ENCODE measurements around the gene RNF112. TPM values are rescaled to one million over a fixed set of nuclear protein-coding genes. Genes with fewer than 3 reads are reported as not detected.
A peak's percentile ranks its signal among the peaks of the same experiment; 100 is the strongest.

The RNF112 gene
- total and polyA plus RNA-seq, 2 of the 8 experiments (the other 6 are each of a cell fraction or from before 2014, with no cell fraction given) = 1.1 to 2.2 TPM

GRCh38 chr17:19397556-19398041, 13.4 kb upstream of the RNF112 start:
- Histone ChIP-seq H4K20me1 (replicated peaks in 1 of 2; ENCODE audit: control insufficient read depth in 1 of 2, insufficient read depth in 2 of 2, low read length in 2 of 2) (no peaks in the 10 kb centered on the region), H2BK12ac (ENCODE audit: low read depth, low read length) (peak overlapping the region; percentile 53; the same call in 1 of the 2 replicates), H3K27me3 (replicated peaks in 1 of 4; ENCODE audit: control insufficient read depth in 3 of 4, extremely low read depth in 1 of 4, insufficient read depth in 3 of 4, low read length in 3 of 4) (no peaks in the 10 kb centered on the region), H3K79me1 (ENCODE audit: low read depth, low read length) (no peaks in the 10 kb centered on the region), H3K4me3 (ENCODE audit: extremely low read depth in 1 of 4, insufficient read depth in 2 of 4, low read depth in 3 of 4, low read length in 4 of 4) (no peak overlapping the region), H3K4me2 (ENCODE audit: insufficient read depth in 1 of 2, low read depth in 2 of 2, low read length in 2 of 2) (peak overlapping the region; percentile 3 to 25; a peak in 2 of 4 replicates), H2BK120ac (replicated peaks; ENCODE audit: low read depth, low read length) (peak overlapping the region; percentile 8), H3K23ac (ENCODE audit: insufficient read length) (no peak overlapping the region), H2BK15ac (ENCODE audit: low read length) (peak overlapping the region; percentile 84; the same call in 1 of the 2 replicates), H3K36me3 (ENCODE audit: control insufficient read depth in 2 of 4, insufficient read depth in 4 of 4, low read length in 3 of 4) (no peaks in the 10 kb centered on the region), H3K27ac (ENCODE audit: low read depth, low read length) (no peak overlapping the region), H4K8ac (ENCODE audit: extremely low read depth, insufficient read depth, low read length) (no peak overlapping the region), H2AFZ (ENCODE audit: low read length) (peak overlapping the region; percentile 48; the same call in 1 of the 2 replicates), H2BK5ac (ENCODE audit: low read depth, low read length) (peak overlapping the region; percentile 58; the same call in 1 of the 2 replicates), H3K79me2 (ENCODE audit: control insufficient read depth in 1 of 2, insufficient read depth in 2 of 2, low read length in 2 of 2) (no peaks in the 10 kb centered on the region), H3K14ac (ENCODE audit: insufficient read length) (no peak overlapping the region), H2BK20ac (ENCODE audit: low read length) (peak overlapping the region; percentile 92), H3K4me1 (replicated peaks in 1 of 4; ENCODE audit: control insufficient read depth in 3 of 4, insufficient read depth in 4 of 4, low read length in 3 of 4) (peaks cover 2 to 9% (median 5%) of the 10 kb centered on the region in 4 experiments; a peak in 6 of 7 replicates), H2AK5ac (ENCODE audit: low read depth, low read length) (no peak overlapping the region), H3K4ac (replicated peaks; ENCODE audit: insufficient read length, low read depth, low read length) (no peak overlapping the region), H3K56ac (replicated peaks; ENCODE audit: insufficient read length, low read depth, low read length) (no peak overlapping the region), H3K23me2 (ENCODE audit: low read depth, low read length) (no peaks in the 10 kb centered on the region), H3K18ac (ENCODE audit: extremely low read depth, low read length) (peak overlapping the region; percentile 81), H4K91ac (replicated peaks; ENCODE audit: insufficient read length, low read length) (peak overlapping the region; percentile 32), H3K9ac (replicated peaks in 1 of 4; ENCODE audit: extremely low read depth in 1 of 4, low read depth in 3 of 4, low read length in 3 of 4) (no peak overlapping the region), H4K5ac (ENCODE audit: insufficient read length, low read depth, low read length) (peak overlapping the region; percentile 19), H3K9me3 (ENCODE audit: insufficient read depth in 2 of 2, low read depth in 1 of 2, low read length in 1 of 2) (no peaks in the 10 kb centered on the region)
- WGBS, 2 experiments (ENCODE audit: extremely low coverage in 1 of 2, insufficient coverage in 1 of 2, insufficient read length in 1 of 2, insufficient replicate concordance in 2 of 2, low coverage in 1 of 2, low lambda C conversion rate in 2 of 2, missing lambda C conversion rate in 1 of 2) = 47% methylated on average over 6 of the region's 6 CpGs; no CpG with 5 or more reads in 1 of the 2 experiments
- DNase-seq (ENCODE audit: low read depth in 1 of 2, low spot score in 2 of 2) (peak; percentile 51 to 72), FAIRE-seq (no peak)
- ChIA-PET CTCF (ENCODE audit: partially characterized antibody) (interaction anchor here (0.5 to 3.1 kb wide), 21 partner anchors 9 to 413 kb away, joined by 3 to 19 read pairs (median 4); partner anchors contain the start of genes B9D1 and MFAP4), POLR2A (ENCODE audit: partially characterized antibody) (interaction anchor here (1.3 kb wide), 3 partner anchors 11 to 19 kb away, joined by 3 to 5 read pairs (median 4); partner anchors contain the start of gene MAPK7)
- TF ChIP-seq CTCF (IDR thresholded peaks at IDR 0.05; ENCODE audit: control extremely low read depth in 1 of 3, insufficient read depth in 1 of 3, low read depth in 1 of 3, low read length in 3 of 3) = peak; percentile 66 to 89 (median 82)
- TF ChIP-seq MAX (IDR thresholded peaks at IDR 0.05) = peak; percentile 71; the same call in 1 of the 2 replicates
- 0 out of 3 replicates have a peak, but pooled peaks of 1 of the 2 experiments have one; percentile 44 for TF ChIP-seq EP300 (IDR thresholded peaks at IDR 0.05; ENCODE audit: borderline replicate concordance in 1 of 2, low read depth in 2 of 2, low read length in 2 of 2)
- 0 out of 4 replicates have a peak, but pooled peaks of 1 of the 2 experiments have one; percentile 27 for TF ChIP-seq SIN3A (conservative IDR thresholded peaks at IDR 0.05 in 1 of 2, IDR thresholded peaks at IDR 0.05 in 1 of 2; ENCODE audit: low read depth in 1 of 2, low read length in 2 of 2)
- peak; percentile 92 to 96 for TF ChIP-seq RAD21 (IDR thresholded peaks at IDR 0.05 in 1 of 2, conservative IDR thresholded peaks at IDR 0.05 in 1 of 2; ENCODE audit: low read depth in 2 of 2, low read length in 2 of 2)
- TF ChIP-seq ATF2 (IDR thresholded peaks at IDR 0.05; ENCODE audit: low read length) = no peak

Data from H1 (cell line).